Stimulated activated CD8-positive, alpha-beta memory T cell treated with anti-CD3 and anti-CD28 coated beads, Interleukin-2, amount 100 ng/mL, for 1 hour (primary cell): Measurements from ENCODE around the gene CGN.

ENCODE experiments used
- DNase-seq, 2 donors: peaks; one replicate each; pipeline ENCODE4 v3.0.0-alpha.2; 2020; ENCODE audit warnings: low read depth in 2 of 2

The CGN gene

DNA sequence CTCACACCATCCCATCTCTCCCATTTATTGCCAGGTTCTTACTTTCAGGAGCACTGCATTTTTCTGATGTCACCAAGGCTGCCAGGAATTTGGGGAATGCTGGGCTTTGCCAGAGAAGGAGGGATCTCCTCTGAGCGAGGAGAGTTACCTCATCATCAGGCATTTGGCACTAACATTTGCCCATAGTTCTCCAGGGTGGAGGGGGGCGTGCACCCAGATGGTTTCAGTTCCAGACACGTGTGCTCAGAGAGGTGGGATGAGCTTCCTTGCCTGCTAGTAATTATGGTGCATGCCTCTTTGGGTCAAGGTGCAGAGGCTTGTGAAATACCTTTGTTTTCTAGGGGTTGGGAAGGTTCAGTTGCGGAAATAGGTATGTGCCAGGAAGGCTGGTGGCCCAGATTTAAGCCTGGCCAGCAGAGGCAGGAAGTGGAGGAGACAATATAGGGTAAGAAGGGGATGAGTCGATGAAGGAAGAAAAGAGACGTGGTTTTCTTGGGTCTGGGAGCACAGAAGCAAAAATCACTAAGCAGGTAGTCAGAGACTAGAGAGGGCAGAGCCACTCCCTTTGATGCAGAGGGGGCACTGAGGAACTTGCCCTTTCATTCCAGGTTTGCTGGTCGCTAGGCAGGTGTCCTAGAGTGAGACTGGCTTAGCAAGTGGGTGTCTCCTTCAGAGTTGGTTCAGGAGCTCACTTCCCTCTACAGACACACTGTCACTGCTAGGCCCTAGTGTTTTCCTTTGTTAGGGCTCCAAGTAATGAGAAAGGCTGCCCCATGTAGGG, 36.1 kb downstream of the CGN start:
- DNase-seq, result no peak

DNA sequence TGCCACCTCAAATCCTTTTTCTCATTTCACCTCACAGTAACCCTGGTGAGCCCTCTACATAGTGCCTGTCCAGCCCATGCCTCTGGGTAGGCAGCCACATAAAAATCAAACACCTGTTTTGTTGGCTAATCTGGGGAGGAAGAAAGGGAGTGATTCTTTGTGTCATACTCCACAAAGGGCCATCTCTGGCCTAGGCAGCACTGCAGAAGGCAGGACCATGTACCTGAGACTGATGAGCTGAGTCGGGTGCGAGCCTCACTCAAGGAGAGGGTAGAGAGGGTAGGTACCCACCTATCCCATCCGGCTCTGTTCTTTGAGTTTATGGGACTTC, 36.7 kb downstream of the CGN start:
- DNase-seq, result no peak

DNA sequence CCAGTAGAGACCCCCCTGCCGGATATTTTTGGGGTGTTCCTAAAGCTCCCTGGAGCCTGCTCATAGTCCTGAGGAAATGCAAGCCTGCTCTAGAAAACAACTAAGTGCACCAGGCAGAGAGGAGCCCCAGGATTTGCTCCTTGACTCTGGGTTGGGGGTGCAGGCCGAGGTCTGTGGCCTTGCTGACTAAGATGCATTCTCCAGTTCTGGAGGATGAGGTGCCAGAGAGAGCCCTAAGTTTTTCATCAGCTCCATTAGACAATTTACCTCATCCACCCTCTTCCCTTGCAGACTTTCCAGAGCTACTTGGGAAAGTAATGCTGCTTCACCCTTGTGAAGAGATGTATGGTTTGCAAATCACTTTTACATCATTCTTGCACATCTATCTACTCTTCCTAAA, 38.0 kb downstream of the CGN start:
- no peak for DNase-seq

DNA sequence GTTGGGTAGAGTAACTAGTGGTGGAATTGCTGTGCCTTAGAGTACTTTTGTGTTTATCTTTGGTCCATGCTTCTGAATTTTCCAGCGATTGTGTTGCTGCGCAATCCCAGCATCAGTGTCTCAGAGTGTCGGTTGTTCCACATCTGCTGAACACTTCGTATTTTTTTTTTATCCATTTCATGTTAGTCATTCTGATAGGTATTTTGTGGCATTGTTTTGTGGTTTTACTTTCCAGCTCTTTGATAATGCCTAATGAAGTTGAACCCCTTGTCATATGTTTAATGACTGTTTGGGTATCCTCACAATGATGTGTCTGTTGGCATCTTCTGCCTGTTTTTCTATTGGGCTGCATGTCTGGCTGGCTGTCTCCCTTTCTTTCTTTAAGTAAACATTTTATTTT, 42.5 kb downstream of the CGN start:
- no peak for DNase-seq

DNA sequence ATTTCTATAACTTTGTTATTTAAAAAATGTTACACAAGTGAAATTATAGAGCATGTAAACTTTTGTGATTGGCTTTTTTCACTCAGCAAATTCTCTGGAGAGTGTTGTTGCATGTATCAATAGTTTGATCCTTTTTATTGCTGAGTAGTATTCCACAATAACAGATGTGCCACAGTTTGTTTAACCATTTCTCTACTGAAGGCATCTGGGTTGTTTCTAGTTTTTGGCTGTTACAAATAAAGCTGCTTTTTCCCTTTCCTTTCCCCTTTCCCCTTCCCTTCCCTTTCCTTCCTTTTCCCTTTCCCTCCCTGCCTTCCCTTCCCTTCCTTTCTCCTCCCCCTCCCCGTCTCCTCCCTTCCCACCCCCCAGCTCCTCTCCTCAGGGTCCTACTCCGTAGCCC, 44.9 kb downstream of the CGN start:
- DNase-seq, result no peak

DNA sequence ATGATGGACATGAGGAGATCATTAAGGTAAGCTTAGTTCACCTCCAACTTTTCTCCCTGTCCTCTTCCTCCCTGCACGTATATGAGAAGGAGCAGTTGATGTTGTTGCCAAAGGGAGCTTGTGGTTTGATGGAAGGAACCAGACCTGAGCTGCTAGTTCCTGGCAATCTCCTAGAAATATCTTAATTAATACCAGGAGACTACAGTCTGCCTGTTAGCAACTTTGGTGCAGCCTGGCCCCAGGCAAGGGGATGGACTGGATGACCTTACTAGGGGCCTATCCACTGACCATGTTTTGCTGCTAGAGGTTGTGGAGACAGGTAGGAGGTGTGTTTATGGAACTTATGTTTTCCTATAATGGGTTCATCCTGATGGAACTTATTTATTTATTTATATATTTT, 51.5 kb downstream of the CGN start:
- no peak for DNase-seq

DNA sequence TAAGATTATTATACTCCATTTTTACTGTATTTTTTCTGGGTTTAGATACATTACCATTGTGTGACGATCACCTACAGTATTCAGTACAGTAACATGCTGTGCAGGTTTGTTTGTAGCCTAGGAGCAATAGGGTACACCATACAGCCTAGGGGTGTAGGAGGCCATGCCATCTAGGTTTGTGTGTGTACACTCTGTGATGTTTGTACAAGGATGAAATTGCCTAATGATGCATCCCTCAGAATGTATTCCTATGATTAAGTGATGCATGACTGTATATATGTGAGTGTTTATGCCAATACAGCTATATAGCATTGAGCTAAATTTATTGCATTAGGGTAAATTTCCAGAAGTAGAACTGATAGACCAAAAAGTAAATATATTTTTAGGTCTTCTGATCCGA, 52.2 kb downstream of the CGN start:
- DNase-seq, result no peak

DNA sequence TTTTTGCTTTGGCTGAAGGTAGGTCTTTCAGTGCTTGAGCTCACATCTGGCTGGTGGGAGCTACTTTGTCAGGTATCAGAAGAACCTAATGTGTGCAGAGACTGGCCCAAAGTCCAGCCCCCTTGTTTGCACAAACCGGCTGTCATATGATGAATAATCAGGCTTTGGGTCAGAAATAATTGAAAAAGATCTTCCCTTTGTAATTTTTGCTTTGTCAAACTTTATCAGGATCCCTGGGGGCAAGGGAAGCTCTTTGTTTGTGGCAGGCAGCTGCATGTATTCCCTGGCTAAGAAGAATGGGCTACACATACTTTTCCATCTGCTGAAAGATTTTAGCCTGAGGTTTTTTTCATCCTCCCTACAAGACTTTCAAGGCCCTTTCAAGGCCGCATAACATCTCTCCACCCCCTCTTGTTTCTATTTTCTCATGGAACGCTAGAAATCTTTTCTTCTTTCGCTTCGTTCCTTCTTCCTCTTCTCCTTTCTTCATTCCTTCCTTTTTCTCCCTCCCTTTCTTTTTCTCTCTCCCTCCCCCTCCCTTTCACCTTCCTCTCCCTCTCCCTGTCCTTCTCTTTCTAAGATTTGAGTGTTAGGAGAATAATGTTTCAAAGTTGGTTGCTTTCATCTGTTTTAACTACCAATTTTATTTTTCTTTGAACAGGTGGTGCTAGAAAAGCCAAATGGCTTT, 54.5 kb downstream of the CGN start:
- DNase-seq, result no peak

DNA sequence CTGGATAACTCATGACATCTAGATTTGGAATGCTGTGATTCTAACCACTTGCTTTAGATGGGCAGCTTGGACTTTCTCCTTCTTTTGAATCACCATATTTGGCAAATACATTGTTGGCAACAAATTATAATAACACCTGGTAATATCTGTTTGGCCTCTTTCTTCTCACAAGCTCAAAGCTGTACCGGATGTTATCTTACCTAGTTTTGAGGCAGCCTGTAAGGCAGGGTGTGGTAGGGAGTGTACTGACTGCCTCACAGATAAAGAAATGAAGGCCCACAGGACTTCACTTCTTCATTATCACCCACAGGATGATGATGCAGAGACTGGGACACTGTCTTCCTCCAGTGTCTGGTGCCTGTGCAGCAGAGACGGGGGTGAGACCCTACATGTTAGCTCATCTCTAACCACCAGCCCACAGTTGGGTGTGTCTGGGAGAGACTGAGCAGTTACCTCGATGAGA, 57.5 kb downstream of the CGN start:
- no peak for DNase-seq

DNA sequence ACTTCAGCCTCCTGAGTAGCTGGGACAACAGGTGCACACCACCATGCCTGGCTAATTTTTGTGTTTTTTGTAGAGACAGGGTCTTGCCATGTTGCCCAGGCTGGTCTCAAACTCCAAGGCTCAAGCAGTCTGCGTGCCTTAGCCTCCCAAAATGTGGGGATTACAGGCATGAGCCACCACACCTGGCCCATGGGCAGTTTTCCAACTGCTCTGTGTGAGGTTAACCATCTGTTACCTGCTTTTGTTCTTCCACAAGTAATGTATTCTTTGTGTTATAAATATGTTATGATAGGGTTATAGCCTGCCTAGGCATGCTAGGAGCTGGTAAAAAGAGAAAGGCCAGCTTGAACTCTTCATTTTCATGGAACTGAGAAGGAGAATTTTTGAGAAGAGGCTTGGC, 59.6 kb downstream of the CGN start:
- DNase-seq, result no peak

DNA sequence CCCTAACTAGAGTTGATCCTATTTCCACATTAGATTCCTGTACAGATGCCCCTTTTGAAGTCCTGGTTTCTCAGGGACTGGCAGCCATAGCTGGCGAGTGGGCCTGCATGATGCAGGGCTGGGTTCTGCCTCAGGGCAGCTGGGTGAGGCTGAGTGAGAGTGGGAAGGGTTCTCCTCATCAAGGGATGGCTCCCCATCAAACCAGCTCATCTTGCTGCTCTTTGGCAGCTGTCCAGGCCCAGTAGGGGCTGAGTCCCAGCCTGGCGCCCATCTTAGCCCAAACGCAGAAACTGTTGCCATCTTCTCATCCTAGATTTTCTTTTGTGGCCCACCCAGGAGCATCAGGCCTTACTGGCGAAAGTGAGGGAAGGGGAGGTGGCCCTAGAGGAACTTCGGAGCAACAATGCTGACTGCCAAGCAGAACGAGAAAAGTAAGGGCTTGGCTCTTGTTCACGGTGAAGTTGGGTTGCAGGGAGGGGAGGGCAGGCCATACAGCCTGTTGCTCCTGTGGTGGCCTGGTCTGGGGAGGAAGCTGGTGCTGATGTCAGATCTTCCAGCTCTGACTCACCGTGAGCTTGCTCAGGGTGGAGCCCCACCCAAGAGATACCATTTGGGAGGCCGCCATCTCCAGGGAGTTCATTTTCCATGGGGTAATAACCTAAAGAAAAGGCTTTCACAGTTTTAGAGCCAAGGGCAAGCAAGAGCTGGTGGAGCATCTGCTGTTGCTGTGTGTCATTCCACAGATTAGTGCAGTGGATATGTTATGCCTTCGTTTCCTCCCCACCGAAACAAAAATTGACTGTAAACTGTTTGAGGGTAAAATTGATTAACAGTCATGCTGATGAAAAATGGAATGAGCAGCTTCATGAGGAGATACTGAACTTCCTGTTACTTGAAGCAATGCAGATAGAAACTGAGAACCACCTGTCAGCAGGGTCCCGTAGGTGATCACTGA, 63.7 kb downstream of the CGN start:
- no peak for DNase-seq

DNA sequence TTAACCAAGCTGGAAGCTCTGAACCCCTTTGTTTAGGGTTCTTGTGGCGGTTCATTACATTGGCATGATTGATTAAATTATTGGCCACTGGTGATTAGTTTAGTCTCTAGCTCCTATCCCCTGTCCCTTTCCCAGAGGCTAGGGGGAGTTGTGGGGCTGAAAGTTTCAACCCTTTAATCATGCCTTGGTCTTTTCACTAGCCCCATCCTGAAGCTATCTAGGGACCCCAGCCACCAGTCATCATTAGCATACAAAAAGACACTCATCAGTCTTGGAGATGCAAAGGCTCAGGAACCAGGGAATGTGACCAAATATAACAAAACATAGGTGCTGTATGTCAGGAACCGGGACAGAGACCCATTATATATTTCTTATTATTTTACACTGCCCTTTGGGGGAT, 66.0 kb downstream of the CGN start:
- no peak for DNase-seq

DNA sequence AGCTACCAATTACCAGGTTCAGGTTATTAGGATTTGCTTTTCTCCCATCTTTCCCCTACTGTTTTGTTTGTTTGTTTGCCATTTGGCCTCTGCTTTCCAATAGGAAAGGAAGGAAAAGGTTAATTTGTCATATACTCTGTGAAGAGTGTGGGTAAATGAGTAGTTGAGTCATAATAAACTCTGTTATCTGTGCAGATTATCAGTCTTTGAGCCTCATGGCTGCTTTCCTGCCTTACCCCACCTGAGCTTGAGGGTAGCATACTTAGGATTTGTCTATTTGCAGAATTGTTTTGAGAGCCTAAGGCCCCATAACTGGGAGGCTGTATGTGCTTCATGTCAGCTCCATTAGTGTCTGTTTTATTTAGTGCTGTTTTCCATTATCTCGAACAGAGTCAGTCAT, 67.8 kb downstream of the CGN start:
- no peak for DNase-seq

DNA sequence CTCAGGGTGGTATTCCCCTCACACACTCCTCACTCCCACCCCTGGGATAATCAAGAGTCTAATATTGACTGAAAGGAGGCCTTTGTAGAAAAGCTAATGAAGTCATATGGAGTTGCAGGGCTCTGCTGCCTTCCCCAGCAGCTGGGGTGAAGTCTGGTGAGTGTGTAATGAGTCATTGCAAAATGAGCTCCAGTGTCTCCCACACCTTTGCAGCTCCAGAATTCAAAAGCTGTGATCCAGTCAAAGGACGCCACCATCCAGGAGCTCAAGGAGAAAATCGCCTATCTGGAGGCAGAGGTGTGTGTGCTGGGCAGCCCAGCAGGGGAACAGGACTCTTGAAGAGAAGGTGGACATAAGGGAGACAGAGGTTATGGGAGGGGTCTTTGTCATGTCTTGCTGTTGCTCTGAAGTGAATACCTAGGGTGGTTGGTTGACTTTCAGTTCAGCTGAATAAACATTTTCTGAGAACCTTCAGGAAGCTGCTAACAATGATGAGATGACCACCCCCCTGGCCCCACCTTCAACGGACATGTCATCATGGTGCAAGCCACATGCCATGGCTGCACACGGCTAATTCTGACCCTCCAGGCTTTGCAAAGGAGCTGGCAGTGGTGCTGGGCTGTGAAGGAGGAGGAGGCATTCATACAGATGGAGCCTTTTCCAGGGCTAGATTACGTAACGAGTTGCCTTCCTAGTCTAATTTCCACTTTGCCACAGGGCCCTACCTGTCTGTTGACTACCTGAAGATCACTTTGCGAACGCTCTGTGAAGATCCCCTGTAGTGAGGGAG, 68.4 kb downstream of the CGN start:
- DNase-seq, result no peak

DNA sequence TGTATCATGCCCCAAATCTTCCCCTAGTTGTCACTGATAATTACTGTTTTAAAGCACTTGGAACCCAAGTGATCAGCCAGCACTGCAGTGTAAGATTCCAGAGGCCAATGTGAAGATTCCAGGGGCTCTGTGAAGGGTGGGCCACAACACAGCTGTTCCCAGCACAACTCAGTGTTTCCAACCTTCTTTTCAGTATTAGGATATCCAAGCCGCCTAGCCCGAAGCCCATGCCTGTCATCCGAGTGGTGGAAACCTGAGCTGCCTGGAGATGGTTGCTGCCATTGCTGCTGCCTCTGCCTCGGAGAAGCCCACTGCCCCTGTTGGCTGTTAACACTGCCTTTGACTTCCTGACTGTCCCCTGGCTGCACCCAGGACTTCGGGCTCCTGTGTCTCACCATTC, 70.3 kb downstream of the CGN start:
- DNase-seq, result no peak

DNA sequence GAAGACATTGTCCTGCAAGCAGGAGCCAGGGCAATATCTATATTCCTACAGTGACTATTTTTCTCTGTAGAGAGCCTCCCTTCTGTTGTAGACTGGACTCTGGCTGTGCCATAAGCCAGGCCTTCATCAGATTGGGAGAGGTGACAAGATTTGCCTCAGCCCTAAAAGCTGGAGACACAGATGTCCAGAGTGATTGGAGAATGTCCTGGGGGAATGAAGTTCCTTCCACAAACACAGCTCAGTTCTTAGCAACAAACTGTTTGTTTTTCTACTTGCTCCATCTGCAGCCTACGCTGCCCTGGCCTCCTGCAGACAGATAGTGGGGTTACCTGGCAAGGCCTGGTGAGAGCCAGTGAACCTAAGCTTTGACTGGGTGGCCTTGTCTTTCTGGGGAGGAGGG, 70.7 kb downstream of the CGN start:
- DNase-seq, result no peak

DNA sequence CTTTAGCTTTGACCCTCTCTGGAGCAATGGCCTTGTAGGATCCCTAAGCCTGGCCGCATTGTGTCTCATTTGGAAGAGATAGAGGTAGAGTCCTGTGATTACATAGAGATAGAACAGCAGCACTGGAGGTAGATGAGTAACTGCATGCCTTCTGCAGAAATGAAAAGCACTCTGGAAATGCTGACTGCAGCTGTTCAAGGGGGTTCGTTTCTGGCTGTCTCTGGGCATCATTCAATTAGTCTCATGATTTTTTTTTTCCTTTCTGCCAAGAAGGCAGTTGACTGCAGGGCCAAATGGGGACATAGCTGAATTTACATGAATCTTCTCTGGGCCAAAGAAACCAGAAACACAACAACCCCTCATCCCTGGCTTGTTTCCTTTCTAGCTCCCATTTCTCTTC, 72.6 kb downstream of the CGN start:
- no peak for DNase-seq

DNA sequence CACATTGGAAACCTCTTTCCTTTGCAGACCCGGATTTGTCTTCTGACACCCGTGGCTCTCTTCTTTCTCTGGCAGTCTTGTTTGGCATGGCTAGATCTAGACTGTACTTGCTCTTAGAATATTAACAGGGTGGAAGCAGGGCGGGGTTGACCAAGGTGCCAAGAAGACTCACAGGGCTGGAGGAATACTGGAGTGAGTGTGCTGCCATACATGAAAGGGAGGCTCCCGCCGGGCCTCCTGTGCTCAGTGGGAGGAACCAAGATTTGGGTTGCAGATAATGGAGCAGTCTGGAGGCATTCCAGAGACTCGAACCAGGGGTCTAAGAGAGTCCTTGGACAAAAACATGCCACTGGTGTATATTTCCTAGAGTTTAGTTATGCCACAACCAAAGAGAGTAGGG, 73.1 kb downstream of the CGN start:
- DNase-seq, result no peak

DNA sequence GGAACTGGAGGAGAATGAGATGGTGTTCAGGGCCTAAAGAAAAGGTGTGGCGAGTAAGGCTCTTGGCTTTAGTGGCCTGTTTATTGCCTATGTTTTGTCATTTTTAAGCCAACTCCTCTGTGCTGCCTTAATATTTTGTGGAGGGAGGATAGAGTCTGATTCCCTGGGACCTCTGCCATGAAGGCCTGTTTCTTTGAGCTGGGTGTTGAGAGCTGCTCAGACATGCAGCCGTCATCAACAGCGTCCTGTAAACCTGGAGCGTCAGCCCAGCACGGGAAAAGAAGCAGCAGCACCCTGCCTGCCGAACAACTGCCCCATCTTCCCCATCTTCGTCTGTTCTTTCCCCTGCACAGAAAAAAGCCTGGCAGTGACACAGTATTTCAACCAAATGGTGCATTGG, 73.6 kb downstream of the CGN start:
- DNase-seq, result no peak

DNA sequence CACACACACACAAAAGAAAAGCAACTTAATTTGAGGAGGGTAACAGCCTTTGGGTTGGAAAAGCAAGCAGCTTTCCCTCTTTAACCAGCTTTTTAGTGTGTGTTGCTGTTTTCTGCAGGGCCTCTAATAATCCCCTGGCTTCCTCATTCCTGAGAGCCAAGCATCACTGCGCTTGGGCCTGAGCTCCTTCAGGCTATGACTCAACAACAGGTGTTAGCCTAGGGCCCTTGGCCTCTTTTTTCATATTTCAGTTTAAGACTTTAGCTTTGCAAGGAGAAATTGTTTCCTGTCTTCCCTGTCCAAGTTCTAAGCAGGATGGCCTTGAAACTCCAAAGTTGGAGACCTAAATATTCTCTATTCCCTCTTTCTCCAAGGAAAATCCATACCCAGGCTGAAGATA, 74.4 kb downstream of the CGN start:
- DNase-seq, result no peak
